SIG-M5 treated with dmso at 0.1 percent for 504 hours (cell line): ENCODE data around the gene ATP8B1.
"Not testable (repeated sequence)": the region's sequence is repeated elsewhere in the genome, so short reads cannot be mapped to it uniquely, and the experiment has no call there.

Experiments
- DNase-seq: peaks from one replicate; lab custom pipeline; 2025; ENCODE audit not compliant: unreplicated experiment; lab: John Stamatoyannopoulos, UW

ATP8B1 gene

GRCh38 chr18:57674891-57675290, 128.2 kb downstream of the ATP8B1 start:
- no peak for DNase-seq

DNA sequence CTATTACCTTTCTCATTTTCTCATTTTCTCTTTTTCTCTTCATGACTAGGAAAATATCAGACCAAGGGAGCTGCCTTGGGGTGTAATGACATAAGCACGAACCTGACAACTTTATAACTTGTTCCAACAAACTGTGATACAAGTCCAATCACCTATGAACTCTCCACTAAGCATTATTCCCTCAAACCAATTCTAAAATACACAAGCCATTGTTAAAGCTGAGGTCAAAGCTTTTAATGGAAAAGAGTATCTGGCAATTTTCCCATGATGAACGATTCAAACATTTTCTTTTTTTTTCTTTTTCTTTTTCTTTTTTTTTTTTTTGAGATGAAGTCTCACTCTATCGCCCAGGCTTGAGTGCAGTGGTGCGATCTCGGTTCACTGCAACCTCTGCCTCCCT, 133.1 kb downstream of the ATP8B1 start:
- no peak for DNase-seq

DNA sequence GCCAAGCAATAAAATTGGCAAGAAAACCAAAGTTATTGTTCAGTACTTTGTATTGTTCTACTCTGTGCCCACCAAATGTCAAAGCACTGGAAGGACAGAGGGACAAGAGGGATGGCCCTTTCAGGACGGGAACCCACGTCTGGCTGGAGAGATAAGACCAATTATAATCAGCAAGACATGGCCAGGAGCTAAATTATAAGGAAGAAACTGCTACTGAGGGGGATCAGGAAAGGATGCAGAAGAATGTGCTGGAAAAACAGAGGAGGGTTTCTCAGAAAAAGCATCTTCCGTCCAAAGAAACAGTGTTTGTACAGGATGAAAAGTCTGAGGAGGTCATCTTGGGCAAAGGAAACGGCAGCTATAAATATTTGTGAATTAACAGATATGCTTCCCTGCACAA, 135.1 kb downstream of the ATP8B1 start:
- DNase-seq: no peak

DNA sequence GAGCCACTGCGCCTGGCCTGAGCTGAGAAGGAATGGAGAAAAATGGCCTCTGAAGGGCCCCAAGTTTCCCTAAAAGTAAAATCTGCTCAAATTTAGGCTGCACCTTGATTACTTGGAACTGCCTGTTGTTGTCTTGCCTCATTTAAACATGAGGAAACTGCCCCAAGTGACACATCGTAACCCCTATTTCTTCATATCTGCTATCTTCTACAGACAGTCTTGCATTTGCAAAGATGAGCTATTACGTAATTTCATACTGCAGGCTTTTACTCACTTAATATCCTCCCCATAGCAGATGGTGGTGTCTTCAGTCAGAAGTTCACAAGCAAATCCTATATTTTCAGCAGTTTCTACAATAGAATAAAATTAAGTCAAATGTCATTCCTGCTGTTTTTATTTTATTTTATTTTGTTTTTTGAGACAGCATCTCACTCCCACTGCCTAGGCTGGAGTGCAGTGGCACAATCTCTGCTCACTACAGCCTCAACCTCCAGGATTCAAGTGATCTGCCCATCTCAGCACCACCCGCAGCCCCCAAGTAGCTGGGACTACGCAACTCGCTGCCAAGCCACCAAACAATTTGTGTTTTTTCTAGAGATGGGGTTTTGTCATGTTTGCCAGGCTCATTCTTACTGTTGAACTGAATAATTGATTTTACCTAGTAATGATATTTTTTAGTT, 136.2 kb downstream of the ATP8B1 start:
- peak; percentile 99 for DNase-seq

DNA sequence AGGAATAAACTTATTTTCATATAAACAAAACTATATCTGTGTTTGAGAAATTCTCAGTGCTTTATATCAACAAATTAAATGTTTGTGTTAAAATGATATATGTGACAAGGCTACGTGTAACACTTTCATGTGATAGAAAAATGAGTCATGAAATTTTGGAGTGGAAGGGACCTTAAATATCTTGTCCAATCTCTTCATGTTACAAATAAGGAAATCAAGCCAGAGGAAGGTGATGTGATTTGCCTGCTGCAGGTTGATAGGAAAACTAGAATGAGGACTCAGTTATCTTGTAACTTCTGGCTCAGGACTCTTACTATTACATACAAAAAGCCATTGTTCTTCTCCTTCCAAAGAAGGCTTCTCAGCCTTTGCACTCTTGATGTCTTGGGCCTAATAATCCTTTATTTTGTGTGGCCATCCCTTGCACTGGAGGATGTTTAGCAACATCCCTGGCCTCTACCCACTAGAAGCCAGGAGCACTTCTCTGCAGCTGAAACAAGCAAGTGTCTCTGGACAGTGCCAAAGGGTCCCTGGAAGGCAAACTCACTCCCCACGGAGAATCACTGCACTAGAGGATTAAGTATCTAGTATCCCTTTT, 138.4 kb downstream of the ATP8B1 start:
- DNase-seq: no peak

DNA sequence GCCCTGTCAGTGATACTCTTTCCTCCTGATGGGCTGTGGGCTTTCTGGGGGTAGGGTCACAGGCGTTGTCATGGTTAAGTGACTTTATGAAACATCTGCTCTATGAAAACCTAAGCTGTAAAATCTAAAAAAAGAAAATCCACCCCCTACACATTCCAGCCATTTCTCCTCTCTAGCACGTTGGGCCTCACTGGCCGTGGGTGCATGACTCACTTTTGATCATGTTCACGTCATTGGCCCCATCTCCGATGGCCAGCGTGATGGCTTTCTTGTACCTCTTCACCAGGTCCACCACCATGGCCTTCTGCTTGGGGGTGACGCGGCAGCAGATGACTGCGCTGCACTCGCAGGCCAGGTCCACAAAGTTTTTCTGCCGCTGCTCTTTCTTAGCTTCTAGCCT, 142.2 kb downstream of the ATP8B1 start:
- DNase-seq: no peak

GRCh38 chr18:57659460-57660102, 143.5 kb downstream of the ATP8B1 start:
- no peak for DNase-seq

DNA sequence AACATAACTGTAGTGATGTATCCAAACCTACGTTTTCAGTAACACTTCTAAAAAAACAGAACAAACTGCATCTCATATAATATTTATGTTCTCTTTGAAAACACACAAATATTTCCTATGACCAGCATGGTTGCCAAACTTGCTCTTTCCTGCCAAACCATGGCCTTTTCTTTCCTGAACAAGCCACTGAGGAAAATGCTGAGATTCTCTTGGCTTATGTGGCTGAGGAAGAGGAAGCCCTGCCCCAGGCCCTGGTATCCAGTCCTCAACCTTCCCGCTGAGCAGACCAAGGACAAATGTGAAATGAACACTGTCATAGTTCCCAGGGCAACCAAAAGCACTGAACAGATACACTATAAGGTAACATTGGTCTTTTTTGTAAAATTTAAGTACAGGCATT, 145.6 kb downstream of the ATP8B1 start:
- DNase-seq: no peak

DNA sequence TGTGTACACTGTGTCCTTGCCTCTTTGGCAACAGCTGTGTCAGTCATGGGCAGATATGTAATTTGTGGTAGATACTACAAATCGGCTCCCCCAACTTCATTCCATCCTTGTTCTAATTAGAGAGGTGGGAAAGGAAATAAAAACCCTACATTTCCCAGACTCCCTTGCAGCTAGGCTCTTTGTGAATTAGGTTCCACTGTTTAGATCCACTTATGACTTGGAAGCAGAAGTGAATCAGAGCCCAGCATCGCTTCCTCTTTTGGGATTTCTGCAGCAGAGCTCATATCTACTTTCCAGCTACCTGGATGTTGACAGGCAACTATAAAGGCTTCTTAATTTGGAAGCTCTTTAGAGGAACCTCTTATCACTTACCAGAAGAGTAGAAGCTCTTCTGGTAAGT, 147.4 kb downstream of the ATP8B1 start:
- DNase-seq: peak; percentile 40

GRCh38 chr18:57651914-57652313, 151.2 kb downstream of the ATP8B1 start:
- DNase-seq: no peak

- DNase-seq: peak; percentile 32
These were observed 153.3 kb downstream of the ATP8B1 start for GRCh38 chr18:57649556-57650500.

GRCh38 chr18:57648414-57648813, 154.7 kb downstream of the ATP8B1 start:
- no peak for DNase-seq

DNA sequence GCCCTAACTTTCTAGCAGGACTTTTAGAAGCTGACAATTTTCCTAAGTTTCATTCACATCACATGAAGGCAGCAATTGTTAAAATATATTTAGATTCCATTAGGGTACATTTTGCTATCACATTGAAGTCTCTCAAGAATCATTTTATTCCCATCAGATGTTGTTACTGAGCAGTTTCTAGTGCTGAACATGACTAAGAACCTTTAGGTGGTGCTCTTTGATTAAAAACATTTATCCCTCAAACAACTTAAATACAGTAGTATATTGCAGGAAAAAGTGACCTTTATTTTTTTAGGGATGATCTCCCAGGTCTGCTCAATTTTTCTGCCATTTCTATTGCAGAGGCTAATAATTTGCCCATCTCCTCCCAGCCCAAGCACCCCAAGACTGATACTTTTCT, 158.6 kb downstream of the ATP8B1 start:
- no peak for DNase-seq

GRCh38 chr18:57643726-57644125, 159.4 kb downstream of the ATP8B1 start:
- not testable (repeated sequence) for DNase-seq

- not testable (repeated sequence) for DNase-seq
These were observed 160.7 kb downstream of the ATP8B1 start for GRCh38 chr18:57642462-57642861.

GRCh38 chr18:57640749-57641148, 162.4 kb downstream of the ATP8B1 start:
- no peak for DNase-seq

GRCh38 chr18:57640236-57640635, 162.9 kb downstream of the ATP8B1 start:
- DNase-seq: no peak

DNA sequence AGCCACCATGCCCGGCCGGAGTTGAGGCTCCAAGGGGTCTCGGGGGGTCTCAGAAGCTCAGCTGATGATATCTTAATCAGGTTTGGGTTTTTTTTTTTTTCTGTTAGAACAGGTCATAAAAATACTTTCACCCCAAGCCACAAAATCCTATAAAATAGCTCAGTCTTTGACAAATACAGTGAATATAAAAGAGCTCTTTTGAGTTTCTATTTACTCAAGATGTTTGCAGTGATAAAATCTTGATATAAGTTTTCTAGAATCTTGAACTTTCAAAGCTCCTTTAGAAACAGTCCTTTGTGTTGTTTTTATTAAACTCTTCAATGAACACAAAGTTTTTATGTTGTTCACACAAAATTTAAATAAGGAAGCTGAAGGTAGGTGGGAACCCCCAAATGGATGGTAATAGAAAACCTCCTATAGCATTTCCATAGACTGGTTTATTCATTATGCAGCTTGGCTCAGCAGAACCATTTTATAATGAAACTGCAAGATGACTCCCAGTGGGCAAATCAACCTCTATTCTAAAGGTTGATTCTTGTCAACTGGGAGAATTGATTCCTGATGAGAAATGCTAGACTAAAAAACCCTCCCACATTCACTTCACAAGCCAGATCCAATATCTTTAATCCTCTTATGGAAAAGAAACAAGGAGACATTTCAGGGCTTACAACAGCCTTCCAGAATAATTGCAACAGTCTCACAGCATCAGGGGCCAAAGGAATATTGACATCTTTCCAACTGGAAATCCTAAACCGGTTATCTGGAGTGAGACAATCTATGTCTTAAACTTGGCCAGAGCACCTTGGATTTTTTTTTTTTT, 167.9 kb downstream of the ATP8B1 start:
- no peak for DNase-seq

GRCh38 chr18:57631697-57632096, 171.4 kb downstream of the ATP8B1 start:
- DNase-seq: no peak

GRCh38 chr18:57630754-57631595, 172.1 kb downstream of the ATP8B1 start:
- DNase-seq: peak; percentile 11
